Neural progenitor cell (in vitro differentiated cells): ENCODE data around the gene ATP5F1E.

Experiments used
- EZH2 ChIP-seq: fragments of 200-600 bp; sonication (generic); IDR thresholded peaks from 2 replicates; pipeline ENCODE4 v1.6.1; 2017; ENCODE audit warnings: antibody characterized with exemption, mild to moderate bottlenecking, moderate library complexity
- EZH2phosphoT487 ChIP-seq: fragments of 200-600 bp; sonication (generic); IDR thresholded peaks from 2 replicates; pipeline ENCODE4 v1.6.1; 2017; ENCODE audit warnings: antibody characterized with exemption
- TF ChIP-seq, protein P1 (sequence below): fragments of 200-600 bp; sonication (generic); IDR thresholded peaks from 2 replicates; pipeline ENCODE4 v1.5.1; 2017; ENCODE audit warnings: antibody characterized with exemption, mild to moderate bottlenecking

DNA sequence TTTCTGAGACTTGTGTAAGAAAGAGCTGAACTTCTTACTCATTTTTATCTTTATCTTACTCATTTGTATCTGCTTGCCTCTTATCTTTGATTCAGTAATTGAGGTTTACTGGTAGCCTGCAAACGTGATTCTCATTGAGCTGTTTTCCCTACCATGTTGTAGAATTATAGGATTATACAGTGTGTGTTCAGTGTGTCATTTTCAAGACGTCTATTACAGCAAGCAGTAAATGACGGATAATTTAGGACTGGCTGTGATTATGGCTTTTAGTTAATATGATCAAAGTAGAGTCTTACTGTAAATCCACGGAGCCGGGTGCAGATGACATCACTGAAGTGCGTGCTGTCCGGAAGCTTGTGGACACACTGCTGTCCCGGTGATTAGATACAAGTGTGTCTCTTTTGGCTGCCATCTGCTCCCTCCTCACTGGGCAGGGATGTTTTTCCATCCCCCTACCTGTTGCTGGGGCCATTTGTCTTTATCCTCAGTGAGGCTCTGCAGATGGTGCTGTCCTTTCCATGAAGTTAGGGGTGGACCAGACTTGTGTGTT, 45.1 kb downstream of the ATP5F1E start:
- no peak for TF ChIP-seq EZH2phosphoT487
- TF ChIP-seq, protein P1, sequence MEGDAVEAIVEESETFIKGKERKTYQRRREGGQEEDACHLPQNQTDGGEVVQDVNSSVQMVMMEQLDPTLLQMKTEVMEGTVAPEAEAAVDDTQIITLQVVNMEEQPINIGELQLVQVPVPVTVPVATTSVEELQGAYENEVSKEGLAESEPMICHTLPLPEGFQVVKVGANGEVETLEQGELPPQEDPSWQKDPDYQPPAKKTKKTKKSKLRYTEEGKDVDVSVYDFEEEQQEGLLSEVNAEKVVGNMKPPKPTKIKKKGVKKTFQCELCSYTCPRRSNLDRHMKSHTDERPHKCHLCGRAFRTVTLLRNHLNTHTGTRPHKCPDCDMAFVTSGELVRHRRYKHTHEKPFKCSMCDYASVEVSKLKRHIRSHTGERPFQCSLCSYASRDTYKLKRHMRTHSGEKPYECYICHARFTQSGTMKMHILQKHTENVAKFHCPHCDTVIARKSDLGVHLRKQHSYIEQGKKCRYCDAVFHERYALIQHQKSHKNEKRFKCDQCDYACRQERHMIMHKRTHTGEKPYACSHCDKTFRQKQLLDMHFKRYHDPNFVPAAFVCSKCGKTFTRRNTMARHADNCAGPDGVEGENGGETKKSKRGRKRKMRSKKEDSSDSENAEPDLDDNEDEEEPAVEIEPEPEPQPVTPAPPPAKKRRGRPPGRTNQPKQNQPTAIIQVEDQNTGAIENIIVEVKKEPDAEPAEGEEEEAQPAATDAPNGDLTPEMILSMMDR, result no peak
- no peak for TF ChIP-seq EZH2
